AG08395 (cell line): Measurements from ENCODE around the gene UBXN6.

ENCODE experiments used
- DNase-seq: peaks from one replicate; pipeline ENCODE4 v3.0.0; 2012; ENCODE audit warnings: mixed read lengths, low spot score

Gene UBXN6

DNA sequence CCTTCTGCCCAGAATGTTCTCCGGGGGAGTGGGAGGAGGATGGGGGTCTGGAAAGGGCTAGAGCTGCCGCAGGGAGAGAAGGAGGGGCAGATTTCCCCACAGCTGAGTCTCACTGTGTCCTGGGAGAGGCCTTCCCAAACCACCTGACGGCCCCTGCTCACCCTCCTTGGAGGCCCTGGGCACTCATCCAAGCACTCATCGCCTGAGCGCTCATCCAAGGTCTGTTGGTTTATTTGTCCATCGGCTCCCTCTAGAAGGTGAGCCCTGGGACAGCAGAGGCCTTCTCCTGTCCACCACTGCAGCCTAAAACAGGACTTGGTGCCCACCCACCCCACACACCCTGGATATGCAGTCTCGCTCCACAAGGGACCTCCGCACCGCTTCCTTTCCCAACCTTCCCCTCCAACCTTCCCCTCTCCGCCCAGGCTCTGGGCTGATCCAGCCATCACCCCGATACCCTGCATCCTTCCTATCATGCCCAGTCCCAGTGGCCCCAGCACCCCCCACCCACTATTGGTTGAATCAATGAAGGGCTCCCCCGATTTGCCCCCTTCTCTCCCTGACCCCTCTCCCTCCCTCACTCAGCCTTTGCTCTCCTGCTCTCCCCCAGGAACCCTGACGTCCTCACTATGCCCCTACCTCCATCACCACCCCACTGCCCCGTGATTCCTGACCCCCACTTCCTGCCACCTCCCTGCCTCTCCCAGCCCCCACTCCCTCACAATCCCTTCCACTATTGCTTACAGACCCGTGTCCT, 1.7 kb downstream of the UBXN6 start:
- peak; percentile 56 for DNase-seq

DNA sequence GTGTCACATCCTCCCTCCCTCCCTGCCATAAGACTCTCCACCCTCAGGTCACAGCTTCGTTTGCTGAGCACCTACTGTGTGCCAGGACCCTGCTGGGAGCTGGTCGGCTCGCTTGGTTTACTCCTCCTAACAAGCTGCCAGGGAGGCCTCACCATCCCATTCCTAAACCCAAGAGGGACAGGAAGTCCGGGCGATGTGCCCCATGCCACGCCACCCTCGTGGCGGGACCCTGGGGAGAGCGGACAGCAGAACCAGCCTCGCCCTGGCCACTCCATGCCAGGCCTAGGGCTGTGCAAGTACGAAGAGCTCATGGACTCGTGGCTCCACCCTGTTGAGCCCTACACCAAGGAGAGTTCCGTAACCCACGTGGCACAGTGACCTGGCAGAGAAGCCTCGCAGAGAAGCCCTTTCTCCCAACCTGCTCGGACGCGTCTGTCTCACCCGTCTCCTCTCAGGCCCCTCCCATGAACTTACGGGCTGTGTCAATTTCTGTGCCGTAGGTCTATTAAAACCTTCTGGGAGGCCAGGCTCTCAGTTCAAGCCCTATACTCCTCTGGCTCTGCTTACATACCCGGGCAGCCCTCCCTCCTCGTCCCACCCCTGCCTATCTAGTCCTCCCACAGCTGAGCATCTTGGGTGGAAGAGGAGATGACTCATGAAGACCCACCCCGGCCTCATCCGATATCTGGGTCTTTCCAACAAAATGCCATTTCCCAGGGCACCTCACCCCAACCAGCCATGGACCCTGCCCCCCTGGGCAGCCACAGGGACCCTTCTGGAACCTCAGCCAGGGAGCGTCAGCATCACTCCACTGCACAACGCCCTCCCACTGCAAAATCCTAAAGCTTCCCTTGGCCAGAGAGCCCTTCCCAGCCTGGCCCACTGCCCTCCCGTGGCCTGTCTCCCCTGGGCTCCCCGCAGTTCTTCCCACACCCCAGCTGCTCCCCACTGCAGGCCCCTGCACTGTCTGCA, 2.6 kb downstream of the UBXN6 start:
- DNase-seq: peak; percentile 67

GRCh38 chr19:4453232-4454179, 4.1 kb downstream of the UBXN6 start:
- no peak for DNase-seq

DNA sequence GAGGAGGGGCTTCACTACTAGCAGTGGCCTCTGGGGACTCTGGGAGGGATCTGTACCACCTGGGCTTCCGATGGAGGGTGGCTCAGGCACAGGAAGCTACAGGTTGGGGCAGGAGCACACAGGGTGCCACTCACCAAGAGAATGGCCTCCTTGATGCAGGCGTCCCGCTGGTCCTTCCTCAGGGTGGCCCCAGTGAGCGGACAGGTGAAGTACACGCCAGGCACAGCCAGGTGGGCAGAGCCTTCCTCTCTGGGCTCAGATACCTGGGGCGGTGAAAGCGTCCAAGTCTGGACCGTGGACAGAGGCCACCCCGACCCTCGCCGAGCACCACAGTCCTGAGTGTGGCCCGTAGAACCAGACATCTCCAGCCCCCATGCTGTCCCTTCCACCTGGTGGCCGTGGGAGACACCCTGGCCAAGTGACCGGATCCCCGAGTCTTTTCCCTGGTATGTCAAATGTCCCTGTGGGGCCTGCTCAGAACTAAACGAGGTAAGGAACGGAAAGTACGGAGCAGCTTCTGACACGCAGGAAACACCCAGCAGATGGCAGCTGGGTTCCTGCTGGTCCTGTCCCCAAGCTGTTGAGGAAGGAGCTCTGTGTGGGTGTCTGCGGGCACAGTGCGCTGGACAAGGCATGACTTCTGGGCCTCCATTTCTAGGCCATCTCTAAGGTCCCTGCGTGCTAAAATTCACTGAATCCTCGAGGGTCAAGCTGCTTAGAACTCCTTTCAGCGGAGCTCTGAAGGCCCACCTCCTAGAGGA, 5.2 kb downstream of the UBXN6 start:
- DNase-seq: no peak

DNA sequence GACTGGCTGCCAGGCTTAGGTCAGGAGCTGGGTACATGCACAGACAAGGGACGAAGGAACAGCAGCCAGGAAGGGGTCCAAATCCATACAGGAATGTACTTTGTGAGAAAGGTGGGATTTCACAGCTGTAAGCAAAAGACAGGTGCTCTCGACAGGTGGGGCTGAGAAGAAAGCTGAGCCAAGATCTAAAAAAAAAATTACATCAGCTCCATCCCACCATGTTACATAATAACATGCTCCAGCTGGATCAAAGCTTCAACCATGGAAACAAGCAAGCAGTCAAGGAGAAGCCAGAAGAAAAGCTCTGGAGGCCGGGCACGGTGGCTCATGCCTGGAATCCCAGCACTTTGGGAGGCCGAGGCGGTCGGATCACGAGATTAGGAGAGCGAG, 8.0 kb downstream of the UBXN6 start:
- no peak for DNase-seq

DNA sequence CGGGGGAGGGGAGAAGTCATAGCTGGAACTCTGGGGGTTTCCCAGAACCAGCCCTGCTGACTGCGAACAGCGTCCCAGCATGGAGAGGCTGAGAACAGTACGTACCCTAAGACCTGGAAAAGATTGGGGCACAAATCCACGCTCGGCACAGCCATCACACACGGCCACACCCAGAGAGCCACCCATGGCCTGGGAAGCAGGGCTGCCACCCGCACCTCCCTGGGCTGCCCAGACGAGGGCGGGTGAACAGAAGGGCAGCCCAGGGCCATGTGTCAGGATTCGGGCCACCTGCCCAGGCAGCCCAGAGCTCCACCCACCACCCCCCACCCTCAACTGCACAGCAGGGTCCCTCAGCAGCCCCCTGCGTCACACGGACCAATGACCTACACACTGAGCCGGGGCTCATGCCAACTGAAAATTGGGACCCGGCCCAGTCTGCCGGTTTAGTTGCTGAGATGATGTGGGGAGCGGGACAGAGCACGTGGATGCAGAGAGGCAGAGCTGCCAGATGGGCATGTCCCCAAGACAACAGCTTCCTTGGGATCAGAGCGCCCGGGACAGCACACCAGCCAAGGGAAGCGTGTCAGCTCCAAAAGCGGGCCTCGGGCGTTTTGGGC, 8.5 kb downstream of the UBXN6 start:
- DNase-seq: no peak

DNA sequence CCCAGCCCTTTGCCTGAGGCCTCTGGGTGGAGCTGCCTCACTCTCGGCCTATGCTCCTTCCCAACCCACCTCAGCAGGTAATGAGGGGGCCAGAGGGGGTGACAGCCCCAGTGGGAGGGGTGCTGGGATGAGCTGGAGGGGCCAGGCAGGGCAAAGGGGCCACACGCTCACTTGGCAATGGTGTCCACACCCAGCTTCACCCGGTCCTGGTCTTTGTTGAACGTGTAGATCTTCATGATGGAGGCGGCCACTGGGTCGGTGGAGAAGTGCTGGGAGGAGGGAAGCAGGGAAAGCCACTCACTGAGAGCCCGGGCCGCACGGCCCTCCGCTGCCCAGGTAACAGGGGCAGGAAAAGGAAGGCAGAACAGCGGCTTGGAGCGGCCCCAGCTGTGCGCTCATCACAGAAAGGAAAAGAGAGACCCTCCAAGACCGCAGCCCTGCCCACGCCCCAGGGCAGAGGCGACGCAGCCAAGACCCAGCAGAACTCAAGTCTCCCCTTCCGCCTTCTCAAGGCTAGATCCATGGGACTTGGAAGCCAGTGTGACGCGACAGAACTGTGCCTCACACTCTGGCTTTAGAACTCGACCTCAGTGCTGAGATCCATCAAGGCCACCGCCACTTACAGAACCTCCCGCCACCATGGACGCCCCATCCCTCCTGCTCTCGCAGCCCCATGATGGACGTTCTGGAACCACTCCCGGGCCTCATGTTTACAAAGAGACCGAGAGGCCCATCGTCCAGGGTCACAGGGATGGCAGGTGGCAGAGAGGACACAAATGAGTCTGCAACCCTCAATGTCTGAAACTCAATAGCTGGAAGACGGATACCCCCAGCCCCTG, 9.2 kb downstream of the UBXN6 start:
- no peak for DNase-seq

- DNase-seq: no peak
Measured at GRCh38 chr19:4447327-4448146, 10.1 kb downstream of the UBXN6 start.

- DNase-seq: no peak
Measured at GRCh38 chr19:4446704-4447200, 10.8 kb downstream of the UBXN6 start.

- no peak for DNase-seq
Measured at GRCh38 chr19:4445963-4446703, 11.5 kb downstream of the UBXN6 start.

- DNase-seq: no peak
Measured at GRCh38 chr19:4444765-4445741, 12.5 kb downstream of the UBXN6 start.

- DNase-seq: no peak
Measured at GRCh38 chr19:4443966-4444764, 13.4 kb downstream of the UBXN6 start.

GRCh38 chr19:4443188-4443587, 14.4 kb downstream of the UBXN6 start:
- no peak for DNase-seq

- DNase-seq: no peak
Measured at GRCh38 chr19:4442819-4443146, 14.8 kb downstream of the UBXN6 start.

DNA sequence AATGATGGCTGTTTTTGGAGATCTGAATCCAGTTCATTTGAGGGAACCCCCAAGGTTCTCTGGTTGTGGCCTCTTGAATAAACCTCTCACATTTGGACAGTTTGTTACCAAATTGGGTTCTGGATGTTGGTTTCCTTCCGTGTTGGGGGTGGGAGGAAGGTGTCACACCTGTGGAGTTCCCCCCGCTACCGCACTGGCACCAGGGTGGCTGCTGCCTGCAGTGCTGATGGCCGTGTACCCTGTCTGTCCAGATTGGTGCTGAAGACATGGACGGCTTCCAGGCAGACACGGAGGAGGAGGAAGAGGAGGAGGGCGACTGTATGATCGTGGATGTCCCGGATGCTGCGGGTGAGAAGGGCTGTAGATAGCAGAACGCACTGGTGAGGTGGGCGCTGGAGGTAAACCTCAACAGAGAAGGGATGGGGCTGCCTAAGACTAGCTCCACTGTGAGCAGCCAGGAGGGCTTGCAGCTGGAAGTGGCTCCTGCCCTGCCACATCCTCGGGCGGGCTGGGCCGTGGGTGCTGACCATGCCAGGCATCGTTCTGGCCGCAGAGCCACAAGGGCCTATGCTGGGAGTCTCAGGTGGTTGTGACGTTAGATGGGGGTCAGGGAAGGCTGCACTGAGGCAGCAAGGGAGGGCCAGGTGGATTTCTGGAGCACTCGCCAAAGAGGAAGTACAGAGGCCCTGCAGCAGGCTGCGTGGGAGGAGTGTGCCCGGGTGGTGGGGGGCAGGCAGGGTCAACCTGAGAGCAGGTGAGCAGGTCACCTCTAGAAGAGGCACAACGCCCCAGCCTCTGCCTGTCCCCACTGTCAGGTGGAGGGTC, 15.4 kb downstream of the UBXN6 start:
- no peak for DNase-seq
